CD4-positive, alpha-beta T cell treated with Interleukin-12 subunit alpha and Interleukin-12 subunit beta, for 1 hour (primary cell): ENCODE data around the gene MDH1.
"Not testable (repeated sequence)": the region's sequence is repeated elsewhere in the genome, so short reads cannot be mapped to it uniquely, and the experiment has no call there.

Experiments
- DNase-seq: peaks from one replicate; pipeline ENCODE4 v3.0.0-alpha.2; 2020

The MDH1 gene

GRCh38 chr2:63589148-63589958, 590 bp downstream of the MDH1 start:
- DNase-seq, result peak; percentile 11

GRCh38 chr2:63590626-63591408, 2.1 kb downstream of the MDH1 start:
- no peak for DNase-seq

GRCh38 chr2:63591566-63592175, 2.9 kb downstream of the MDH1 start:
- DNase-seq, result no peak

- no peak for DNase-seq
Measured at GRCh38 chr2:63594660-63595059, 5.9 kb downstream of the MDH1 start.

GRCh38 chr2:63596401-63596883, 7.7 kb downstream of the MDH1 start:
- DNase-seq, result no peak

- no peak for DNase-seq
Measured at GRCh38 chr2:63598981-63599380, 10.2 kb downstream of the MDH1 start.

GRCh38 chr2:63600881-63601460, 12.2 kb downstream of the MDH1 start:
- DNase-seq, result no peak

- DNase-seq, result no peak
Measured at GRCh38 chr2:63604666-63605065, 15.9 kb downstream of the MDH1 start.

- not testable (repeated sequence) for DNase-seq
Measured at GRCh38 chr2:63608865-63609264, 20.1 kb downstream of the MDH1 start.

GRCh38 chr2:63610525-63610924, 21.8 kb downstream of the MDH1 start:
- DNase-seq, result no peak

GRCh38 chr2:63613391-63613901, 24.7 kb downstream of the MDH1 start:
- DNase-seq, result no peak

GRCh38 chr2:63614448-63614968, 25.7 kb downstream of the MDH1 start:
- DNase-seq, result no peak

- DNase-seq, result no peak
Measured at GRCh38 chr2:63614983-63615945, 26.5 kb downstream of the MDH1 start.

- no peak for DNase-seq
Measured at GRCh38 chr2:63617366-63617765, 28.6 kb downstream of the MDH1 start.

- DNase-seq, result no peak
Measured at GRCh38 chr2:63619328-63619727, 30.6 kb downstream of the MDH1 start.

- no peak for DNase-seq
Measured at GRCh38 chr2:63622751-63623150, 34.0 kb downstream of the MDH1 start.

GRCh38 chr2:63623763-63624162, 35.0 kb downstream of the MDH1 start:
- not testable (repeated sequence) for DNase-seq

- DNase-seq, result no peak
Measured at GRCh38 chr2:63627866-63628265, 39.1 kb downstream of the MDH1 start.

- DNase-seq, result no peak
Measured at GRCh38 chr2:63628403-63628942, 39.7 kb downstream of the MDH1 start.

GRCh38 chr2:63631501-63631900, 42.7 kb downstream of the MDH1 start:
- DNase-seq, result no peak

GRCh38 chr2:63632382-63632781, 43.6 kb downstream of the MDH1 start:
- DNase-seq, result no peak
